HepG2 (cell line): ENCODE measurements around the gene SC5D. TPM values are rescaled to one million over a fixed set of nuclear protein-coding genes. Genes with fewer than 3 reads are reported as not detected.
A peak's percentile ranks its signal among the peaks of the same experiment; 100 is the strongest.

Source experiments
- ARID4A ChIP-seq: sonication (generic); formaldehyde crosslinking; IDR thresholded peaks from 2 replicates; pipeline ENCODE4 v1.5.0; 2020; ENCODE audit warnings: mild to moderate bottlenecking, missing genetic modification reagents, borderline replicate concordance
- CHD4 ChIP-seq: fragments of 200-600 bp; sonication (generic); IDR thresholded peaks from 2 replicates; pipeline ENCODE4 v1.7.0; 2017; ENCODE audit warnings: mild to moderate bottlenecking, low read length, borderline replicate concordance
- FOXO1 ChIP-seq: sonication (generic); formaldehyde crosslinking; IDR thresholded peaks from 2 replicates; pipeline ENCODE4 v1.4.0; 2020; ENCODE audit warnings: missing genetic modification reagents
- MXD3 ChIP-seq: IDR thresholded peaks from 2 replicates; pipeline ENCODE4 v1.6.1; 2016; ENCODE audit warnings: mild to moderate bottlenecking, missing biosample characterization, missing genetic modification reagents
- NFRKB ChIP-seq: fragments of 450-650 bp; IDR thresholded peaks from 2 replicates; pipeline ENCODE4 v1.6.1; 2017
- NR2F6 ChIP-seq, 2 experiments: IDR thresholded peaks; 2 replicates each; pipeline ENCODE4 v1.6.1; 2016; ENCODE audit warnings: antibody characterized with exemption in 1 of 2, mild to moderate bottlenecking in 1 of 2
- PCBP2 ChIP-seq: fragments of 200-400 bp; formaldehyde crosslinking; optimal IDR thresholded peaks from 2 replicates; pipeline ENCODE3; 2018; ENCODE audit warnings: low read length, low read depth; ENCODE audit not compliant: poor library complexity, severe bottlenecking
- PHF8 ChIP-seq: sonication (generic); formaldehyde crosslinking; IDR thresholded peaks from 2 replicates; pipeline ENCODE4 v1.5.0; 2020; ENCODE audit warnings: missing genetic modification reagents
- POGK ChIP-seq: sonication (generic); formaldehyde crosslinking; conservative IDR thresholded peaks from 2 replicates; pipeline ENCODE4 v1.8.0; 2022; ENCODE audit warnings: mild to moderate bottlenecking, moderate library complexity, missing genetic modification reagents
- RBFOX2 ChIP-seq: fragments of 200-400 bp; formaldehyde crosslinking; IDR thresholded peaks from 2 replicates; pipeline ENCODE4 v1.6.1; 2017; ENCODE audit warnings: low read depth, mild to moderate bottlenecking, low read length
- SIN3A ChIP-seq: IDR thresholded peaks from 2 replicates; pipeline ENCODE4 v1.6.1; 2011; ENCODE audit warnings: low read depth, mild to moderate bottlenecking, control low read depth, low read length, borderline replicate concordance
- THRA ChIP-seq: sonication (generic); formaldehyde crosslinking; IDR thresholded peaks from 2 replicates; pipeline ENCODE4 v1.4.0; 2020; ENCODE audit warnings: missing genetic modification reagents, borderline replicate concordance
- TIGD3 ChIP-seq: sonication (generic); formaldehyde crosslinking; IDR thresholded peaks from 2 replicates; pipeline ENCODE4 v1.5.1; 2020; ENCODE audit warnings: mild to moderate bottlenecking, missing genetic modification reagents, borderline replicate concordance
- ZFP1 ChIP-seq: IDR thresholded peaks from 2 replicates; pipeline ENCODE4 v1.6.1; 2016
- ZIK1 ChIP-seq: sonication (generic); formaldehyde crosslinking; IDR thresholded peaks from 2 replicates; pipeline ENCODE4 v1.5.0; 2020; ENCODE audit warnings: mild to moderate bottlenecking, low read depth, missing genetic modification reagents, borderline replicate concordance
- ZKSCAN8 ChIP-seq: IDR thresholded peaks from 2 replicates; pipeline ENCODE4 v1.6.1; 2016; ENCODE audit warnings: borderline replicate concordance, missing genetic modification reagents, missing compliant biosample characterization
- ZNF292 ChIP-seq: sonication (generic); formaldehyde crosslinking; IDR thresholded peaks from 2 replicates; pipeline ENCODE4 v1.8.1; 2022; ENCODE audit warnings: mild to moderate bottlenecking, low read depth, missing genetic modification reagents, borderline replicate concordance
- ZNF382 ChIP-seq: sonication (generic); formaldehyde crosslinking; IDR thresholded peaks from 2 replicates; pipeline ENCODE4 v1.5.0; 2020; ENCODE audit warnings: missing genetic modification reagents, mild to moderate bottlenecking, borderline replicate concordance
- ZNF44 ChIP-seq: sonication (generic); formaldehyde crosslinking; IDR thresholded peaks from 2 replicates; pipeline ENCODE4 v1.5.1; 2020; ENCODE audit warnings: mild to moderate bottlenecking, missing genetic modification reagents
- ZNF598 ChIP-seq: sonication (generic); formaldehyde crosslinking; IDR thresholded peaks from 2 replicates; pipeline ENCODE4 v1.5.1; 2020; ENCODE audit warnings: mild to moderate bottlenecking, missing genetic modification reagents, borderline replicate concordance
- ZNF660 ChIP-seq: sonication (generic); formaldehyde crosslinking; IDR thresholded peaks from 2 replicates; pipeline ENCODE4 v1.5.1; 2020; ENCODE audit warnings: mild to moderate bottlenecking, low read depth, missing genetic modification reagents, borderline replicate concordance
- polyA plus RNA-seq, 8 experiments: library from polyadenylated mRNA; depleted of rRNA in 3 of 8; stranded (reverse) in 7 of 8; unstranded in 1 of 8; fragments of >200 nt; fragmentation: Illumina TruSeq in 4 of 8; extraction: Trizol in 4 of 8; gene quantifications; 2 replicates each; pipeline versions ENCODE4 v1.2.1 to v1.2.3, GENCODE V29; 2011 to 2016; ENCODE audit warnings: low read depth in 4 of 8, missing spikeins in 1 of 8, mixed read lengths in 1 of 8; ENCODE audit not compliant: insufficient read depth in 1 of 8
- total RNA-seq, 5 experiments: library from RNA; depleted of rRNA; stranded (reverse); fragments of >200 nt; fragmentation: Illumina TruSeq; extraction: Trizol; gene quantifications; 2 replicates each; pipeline ENCODE4 v1.2.3, GENCODE V29; 2016; ENCODE audit warnings: low read depth in 1 of 5

Gene SC5D
- total and polyA plus RNA-seq, 2 of the 13 experiments (the other 11 are each of a cell fraction or from before 2014, with no cell fraction given), result 84.4 to 155 TPM

GRCh38 chr11:121291896-121292494 lies 576 bp upstream of the SC5D start (continued):
- TF ChIP-seq FOXO1 (CRISPR knock-in tag), result no peak
- no peak for TF ChIP-seq MXD3
- no peak for TF ChIP-seq PCBP2
- TF ChIP-seq TIGD3, result no peak
- TF ChIP-seq CHD4, result no peak
- TF ChIP-seq ZNF598, result no peak
- no peak for TF ChIP-seq POGK (CRISPR knock-in tag)
- TF ChIP-seq ARID4A (CRISPR knock-in tag), result no peak
- TF ChIP-seq ZKSCAN8 (CRISPR knock-in tag), result no peak
- TF ChIP-seq ZNF660 (CRISPR knock-in tag), result no peak
- TF ChIP-seq ZNF44 (CRISPR knock-in tag), result 0 out of 2 replicates have a peak, but pooled peaks have one; percentile 11
- TF ChIP-seq ZIK1 (CRISPR knock-in tag), result no peak
- no peak for TF ChIP-seq RBFOX2
- TF ChIP-seq PHF8, result no peak
- TF ChIP-seq THRA, result no peak
- no peak for TF ChIP-seq SIN3A
- no peak; the same call in 1 of the 2 replicates for TF ChIP-seq ZNF292
- TF ChIP-seq NFRKB, result no peak
- no peak for TF ChIP-seq NR2F6 (IDR thresholded peaks at IDR 0.05)
- TF ChIP-seq NR2F6 (CRISPR knock-in tag; IDR thresholded peaks at IDR 0.05), result no peak
- no peak for TF ChIP-seq ZNF382
- no peak for TF ChIP-seq ZFP1
